Ishikawa (cell line): ENCODE results near the gene FIGNL1.

Experiments used
- CEBPB ChIP-seq: IDR thresholded peaks from 2 replicates; pipeline ENCODE4 v1.6.1; 2012
- EGR1 ChIP-seq: IDR thresholded peaks from 2 replicates; pipeline ENCODE4 v1.6.1; 2012
- EP300 ChIP-seq: IDR thresholded peaks from 2 replicates; pipeline ENCODE4 v1.6.1; 2012; ENCODE audit warnings: borderline replicate concordance
- FOXM1 ChIP-seq: IDR thresholded peaks from 2 replicates; pipeline ENCODE4 v1.6.1; 2012; ENCODE audit warnings: low read depth, borderline replicate concordance
- NFIC ChIP-seq: IDR thresholded peaks from 2 replicates; pipeline ENCODE4 v1.6.1; 2012
- RAD21 ChIP-seq: IDR thresholded peaks from 2 replicates; pipeline ENCODE4 v1.6.1; 2012; ENCODE audit warnings: low read depth
- TAF1 ChIP-seq: IDR thresholded peaks from 2 replicates; pipeline ENCODE4 v1.6.1; 2012; ENCODE audit warnings: low read depth, mild to moderate bottlenecking
- TCF12 ChIP-seq: IDR thresholded peaks from 2 replicates; pipeline ENCODE4 v1.6.1; 2012; ENCODE audit warnings: low read depth
- YY1 ChIP-seq: IDR thresholded peaks from 2 replicates; pipeline ENCODE4 v1.6.1; 2012; ENCODE audit warnings: low read depth
- TF ChIP-seq, protein P1 (sequence below): IDR thresholded peaks from 2 replicates; pipeline ENCODE4 v1.6.1; 2012
- TF ChIP-seq, protein P2 (sequence below): IDR thresholded peaks from 2 replicates; pipeline ENCODE4 v1.6.1; 2012; ENCODE audit warnings: low read depth, mild to moderate bottlenecking
- TF ChIP-seq, protein P3 (sequence below): IDR thresholded peaks from 2 replicates; pipeline ENCODE4 v1.6.1; 2012

DNA sequence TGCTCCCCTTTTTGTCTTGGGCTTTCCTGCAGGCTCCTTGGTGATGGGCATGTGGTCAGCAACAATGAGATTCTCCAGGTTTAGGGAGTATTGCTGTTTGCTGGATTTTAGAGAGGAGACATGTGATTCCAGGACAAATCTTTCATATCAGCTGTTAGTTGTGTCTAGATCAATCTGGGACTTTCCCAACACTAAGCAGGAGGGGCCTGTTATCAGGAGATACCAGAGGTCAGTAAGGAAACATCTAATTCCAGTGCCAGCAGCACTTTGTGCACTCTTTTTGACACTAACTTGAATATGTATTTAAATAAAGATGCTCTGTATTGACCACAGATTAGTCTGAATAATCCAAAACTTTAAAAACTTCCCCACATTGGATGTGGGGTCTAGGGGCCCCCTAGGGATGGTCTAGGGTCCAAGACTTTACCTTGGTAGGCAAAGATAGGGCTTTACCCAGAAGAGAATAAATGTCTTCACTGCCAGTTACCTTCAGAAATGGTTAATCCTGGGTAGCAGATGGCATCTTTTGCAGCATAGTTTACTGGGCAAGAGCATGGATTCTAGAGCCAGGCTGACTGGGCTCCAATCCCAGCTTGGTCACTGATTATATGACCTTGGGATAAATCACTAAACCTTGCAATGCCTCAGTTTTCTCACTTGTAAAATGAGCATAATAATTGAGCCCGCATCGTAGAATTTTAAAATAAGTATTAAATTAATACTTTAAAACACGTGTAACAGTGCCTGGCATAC lies 6.4 kb upstream of the FIGNL1 start:
- TF ChIP-seq YY1 (no peak), TAF1 (no peak), EGR1 (no peak), RAD21 (no peak), CEBPB (no peak), FOXM1 (no peak), NFIC (no peak), EP300 (no peak), TCF12 (no peak)
- TF ChIP-seq, protein P1, sequence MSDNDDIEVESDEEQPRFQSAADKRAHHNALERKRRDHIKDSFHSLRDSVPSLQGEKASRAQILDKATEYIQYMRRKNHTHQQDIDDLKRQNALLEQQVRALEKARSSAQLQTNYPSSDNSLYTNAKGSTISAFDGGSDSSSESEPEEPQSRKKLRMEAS, result no peak
- TF ChIP-seq, protein P2, sequence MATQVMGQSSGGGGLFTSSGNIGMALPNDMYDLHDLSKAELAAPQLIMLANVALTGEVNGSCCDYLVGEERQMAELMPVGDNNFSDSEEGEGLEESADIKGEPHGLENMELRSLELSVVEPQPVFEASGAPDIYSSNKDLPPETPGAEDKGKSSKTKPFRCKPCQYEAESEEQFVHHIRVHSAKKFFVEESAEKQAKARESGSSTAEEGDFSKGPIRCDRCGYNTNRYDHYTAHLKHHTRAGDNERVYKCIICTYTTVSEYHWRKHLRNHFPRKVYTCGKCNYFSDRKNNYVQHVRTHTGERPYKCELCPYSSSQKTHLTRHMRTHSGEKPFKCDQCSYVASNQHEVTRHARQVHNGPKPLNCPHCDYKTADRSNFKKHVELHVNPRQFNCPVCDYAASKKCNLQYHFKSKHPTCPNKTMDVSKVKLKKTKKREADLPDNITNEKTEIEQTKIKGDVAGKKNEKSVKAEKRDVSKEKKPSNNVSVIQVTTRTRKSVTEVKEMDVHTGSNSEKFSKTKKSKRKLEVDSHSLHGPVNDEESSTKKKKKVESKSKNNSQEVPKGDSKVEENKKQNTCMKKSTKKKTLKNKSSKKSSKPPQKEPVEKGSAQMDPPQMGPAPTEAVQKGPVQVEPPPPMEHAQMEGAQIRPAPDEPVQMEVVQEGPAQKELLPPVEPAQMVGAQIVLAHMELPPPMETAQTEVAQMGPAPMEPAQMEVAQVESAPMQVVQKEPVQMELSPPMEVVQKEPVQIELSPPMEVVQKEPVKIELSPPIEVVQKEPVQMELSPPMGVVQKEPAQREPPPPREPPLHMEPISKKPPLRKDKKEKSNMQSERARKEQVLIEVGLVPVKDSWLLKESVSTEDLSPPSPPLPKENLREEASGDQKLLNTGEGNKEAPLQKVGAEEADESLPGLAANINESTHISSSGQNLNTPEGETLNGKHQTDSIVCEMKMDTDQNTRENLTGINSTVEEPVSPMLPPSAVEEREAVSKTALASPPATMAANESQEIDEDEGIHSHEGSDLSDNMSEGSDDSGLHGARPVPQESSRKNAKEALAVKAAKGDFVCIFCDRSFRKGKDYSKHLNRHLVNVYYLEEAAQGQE, result no peak
- TF ChIP-seq, protein P3, sequence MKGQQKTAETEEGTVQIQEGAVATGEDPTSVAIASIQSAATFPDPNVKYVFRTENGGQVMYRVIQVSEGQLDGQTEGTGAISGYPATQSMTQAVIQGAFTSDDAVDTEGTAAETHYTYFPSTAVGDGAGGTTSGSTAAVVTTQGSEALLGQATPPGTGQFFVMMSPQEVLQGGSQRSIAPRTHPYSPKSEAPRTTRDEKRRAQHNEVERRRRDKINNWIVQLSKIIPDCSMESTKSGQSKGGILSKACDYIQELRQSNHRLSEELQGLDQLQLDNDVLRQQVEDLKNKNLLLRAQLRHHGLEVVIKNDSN, result no peak
